WTC11 (cell line): ENCODE data around the gene PISD. TPM values are rescaled to one million over a fixed set of nuclear protein-coding genes. Genes with fewer than 3 reads are reported as not detected.

Experiments
- ATAC-seq: fragments of 200-7000 bp; cut with Tn5 transposase; 2 replicates; pipeline ENCODE4 v1.10.0; 2021; ENCODE audit warnings: mild to moderate bottlenecking, moderate library complexity
- CTCF ChIA-PET: fragments of 300-600 bp; sonication (Branson Sonifier 250); formaldehyde crosslinking; loops from one replicate; lab custom pipeline; 2021; ENCODE audit warnings: antibody characterized with exemption; lab: Charles Lee
- POLR2A ChIA-PET: fragments of 350-600 bp; sonication (Branson Sonifier 250); formaldehyde crosslinking; loops from one replicate; lab custom pipeline; 2021; ENCODE audit warnings: antibody characterized with exemption; lab: Charles Lee
- DNase-seq: peaks from one replicate; pipeline ENCODE4 v3.0.0; 2021; ENCODE audit warnings: low spot score
- H3K27ac Mint-ChIP-seq: 2 replicates; pipeline ENCODE4 v1.8.0; 2021; ENCODE audit warnings: mixed read lengths
- H3K27me3 Mint-ChIP-seq: 2 replicates; pipeline ENCODE4 v1.8.0; 2021; ENCODE audit warnings: low read depth, mild to moderate bottlenecking, moderate library complexity, mixed read lengths
- H3K36me3 Mint-ChIP-seq: 2 replicates; pipeline ENCODE4 v1.8.0; 2021; ENCODE audit warnings: mixed read lengths
- H3K4me1 Mint-ChIP-seq: 2 replicates; pipeline ENCODE4 v1.8.0; 2022; ENCODE audit warnings: mixed read lengths
- H3K4me3 Mint-ChIP-seq: 2 replicates; pipeline ENCODE4 v1.8.0; 2021; ENCODE audit warnings: mild to moderate bottlenecking, moderate library complexity, mixed read lengths
- H3K9me3 Mint-ChIP-seq: 2 replicates; pipeline ENCODE4 v1.8.0; 2021; ENCODE audit warnings: mixed read lengths
- CBFB ChIP-seq: sonication (generic); formaldehyde crosslinking; IDR thresholded peaks from 2 replicates; pipeline ENCODE4 v1.8.1; 2022; ENCODE audit warnings: mild to moderate bottlenecking, low read depth, missing genetic modification reagents
- CREM ChIP-seq: sonication (generic); formaldehyde crosslinking; IDR thresholded peaks from 2 replicates; pipeline ENCODE4 v1.8.1; 2022; ENCODE audit warnings: mild to moderate bottlenecking, missing genetic modification reagents, moderate library complexity
- MAX ChIP-seq: sonication (generic); formaldehyde crosslinking; IDR thresholded peaks from 2 replicates; pipeline ENCODE4 v1.8.0; 2022; ENCODE audit warnings: mild to moderate bottlenecking, missing genetic modification reagents
- MXD4 ChIP-seq: fragments of 250-450 bp; sonication (Bioruptor Pico); IDR thresholded peaks from 2 replicates; pipeline ENCODE4 v1.8.0; 2021; ENCODE audit warnings: mild to moderate bottlenecking, moderate library complexity, borderline replicate concordance
- PRRX2 ChIP-seq: fragments of 250-450 bp; sonication (Bioruptor Pico); IDR thresholded peaks from 2 replicates; pipeline ENCODE4 v1.8.0; 2021; ENCODE audit warnings: mild to moderate bottlenecking
- RORB ChIP-seq: fragments of 250-450 bp; sonication (Bioruptor Pico); IDR thresholded peaks from 2 replicates; pipeline ENCODE4 v1.9.0; 2021; ENCODE audit warnings: mild to moderate bottlenecking
- TEAD1 ChIP-seq: sonication (generic); formaldehyde crosslinking; IDR thresholded peaks from 2 replicates; pipeline ENCODE4 v1.8.0; 2022; ENCODE audit warnings: mild to moderate bottlenecking, missing genetic modification reagents
- TEAD4 ChIP-seq: sonication (generic); formaldehyde crosslinking; IDR thresholded peaks from 2 replicates; pipeline ENCODE4 v1.8.0; 2022; ENCODE audit warnings: mild to moderate bottlenecking, missing genetic modification reagents
- USF1 ChIP-seq: sonication (generic); formaldehyde crosslinking; IDR thresholded peaks from 2 replicates; pipeline ENCODE4 v1.8.0; 2022; ENCODE audit warnings: mild to moderate bottlenecking, missing genetic modification reagents
- ZBTB43 ChIP-seq: sonication (generic); formaldehyde crosslinking; IDR thresholded peaks from 2 replicates; pipeline ENCODE4 v1.8.1; 2023; ENCODE audit warnings: mild to moderate bottlenecking, missing genetic modification reagents
- ZMAT4 ChIP-seq: fragments of 250-450 bp; sonication (Bioruptor Pico); IDR thresholded peaks from 2 replicates; pipeline ENCODE4 v1.9.0; 2021; ENCODE audit warnings: mild to moderate bottlenecking
- ZNF232 ChIP-seq: sonication (generic); formaldehyde crosslinking; IDR thresholded peaks from 2 replicates; pipeline ENCODE4 v1.8.0; 2022; ENCODE audit warnings: mild to moderate bottlenecking, missing genetic modification reagents
- ZNF396 ChIP-seq: fragments of 250-450 bp; sonication (Bioruptor Pico); IDR thresholded peaks from 2 replicates; pipeline ENCODE4 v1.8.0; 2021; ENCODE audit warnings: mild to moderate bottlenecking, moderate library complexity, borderline replicate concordance
- total RNA-seq: library from RNA; stranded (reverse); gene quantifications from 3 replicates; pipeline ENCODE4 v1.2.3, GENCODE V29; 2021
- TF ChIP-seq, protein P1 (sequence below): sonication (generic); formaldehyde crosslinking; IDR thresholded peaks from 2 replicates; pipeline ENCODE4 v1.8.1; 2023; ENCODE audit warnings: mild to moderate bottlenecking, moderate library complexity, missing genetic modification reagents
- TF ChIP-seq, protein P2 (sequence below): sonication (generic); formaldehyde crosslinking; IDR thresholded peaks from 2 replicates; pipeline ENCODE4 v1.8.1; 2022; ENCODE audit warnings: low read depth, missing genetic modification reagents, borderline replicate concordance
- TF ChIP-seq, protein P3 (sequence below): fragments of 250-450 bp; sonication (Bioruptor Pico); IDR thresholded peaks from 2 replicates; pipeline ENCODE4 v1.9.0; 2021; ENCODE audit warnings: moderate library complexity, mild to moderate bottlenecking, inconsistent platforms, borderline replicate concordance
- TF ChIP-seq, protein P4 (sequence below): sonication (generic); formaldehyde crosslinking; IDR thresholded peaks from 2 replicates; pipeline ENCODE4 v1.8.0; 2022; ENCODE audit warnings: missing genetic modification reagents

The PISD gene
- total RNA-seq, 1 experiment from 2014 or later, result 55.7 TPM

GRCh38 chr22:31605851-31606585 lies 56.0 kb downstream of the PISD start:
- ChIA-PET POLR2A (interaction anchor here (0.5 to 1.0 kb wide), 2 partner anchors 7 to 54 kb away, joined by 3 read pairs; no protein-coding TSS in a partner anchor), CTCF (interaction anchor here (2.8 kb wide), 1 partner anchor 49 kb away, joined by 12 read pairs; no protein-coding TSS in a partner anchor)
- DNase-seq (no peak), ATAC-seq (no peak)
- Mint-ChIP-seq H3K27me3 (no peaks in the 10 kb centered on the region; the same call in 1 of the 2 replicates), H3K4me3 (no peak overlapping the region), H3K9me3 (no peaks in the 10 kb centered on the region), H3K4me1 (no peaks in the 10 kb centered on the region), H3K36me3 (no peaks in the 10 kb centered on the region), H3K27ac (no peak overlapping the region; the same call in 1 of the 2 replicates)
- TF ChIP-seq CREM (CRISPR knock-in tag), result no peak
- TF ChIP-seq USF1, result no peak
- TF ChIP-seq PRRX2, result no peak
- no peak for TF ChIP-seq TEAD4 (CRISPR knock-in tag)
- no peak for TF ChIP-seq MXD4 (CRISPR knock-in tag)
- no peak for TF ChIP-seq ZNF396 (CRISPR knock-in tag)
- TF ChIP-seq, protein P1, sequence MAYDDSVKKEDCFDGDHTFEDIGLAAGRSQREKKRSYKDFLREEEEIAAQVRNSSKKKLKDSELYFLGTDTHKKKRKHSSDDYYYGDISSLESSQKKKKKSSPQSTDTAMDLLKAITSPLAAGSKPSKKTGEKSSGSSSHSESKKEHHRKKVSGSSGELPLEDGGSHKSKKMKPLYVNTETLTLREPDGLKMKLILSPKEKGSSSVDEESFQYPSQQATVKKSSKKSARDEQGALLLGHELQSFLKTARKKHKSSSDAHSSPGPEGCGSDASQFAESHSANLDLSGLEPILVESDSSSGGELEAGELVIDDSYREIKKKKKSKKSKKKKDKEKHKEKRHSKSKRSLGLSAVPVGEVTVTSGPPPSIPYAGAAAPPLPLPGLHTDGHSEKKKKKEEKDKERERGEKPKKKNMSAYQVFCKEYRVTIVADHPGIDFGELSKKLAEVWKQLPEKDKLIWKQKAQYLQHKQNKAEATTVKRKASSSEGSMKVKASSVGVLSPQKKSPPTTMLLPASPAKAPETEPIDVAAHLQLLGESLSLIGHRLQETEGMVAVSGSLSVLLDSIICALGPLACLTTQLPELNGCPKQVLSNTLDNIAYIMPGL (CRISPR knock-in tag), result no peak
- TF ChIP-seq, protein P2, sequence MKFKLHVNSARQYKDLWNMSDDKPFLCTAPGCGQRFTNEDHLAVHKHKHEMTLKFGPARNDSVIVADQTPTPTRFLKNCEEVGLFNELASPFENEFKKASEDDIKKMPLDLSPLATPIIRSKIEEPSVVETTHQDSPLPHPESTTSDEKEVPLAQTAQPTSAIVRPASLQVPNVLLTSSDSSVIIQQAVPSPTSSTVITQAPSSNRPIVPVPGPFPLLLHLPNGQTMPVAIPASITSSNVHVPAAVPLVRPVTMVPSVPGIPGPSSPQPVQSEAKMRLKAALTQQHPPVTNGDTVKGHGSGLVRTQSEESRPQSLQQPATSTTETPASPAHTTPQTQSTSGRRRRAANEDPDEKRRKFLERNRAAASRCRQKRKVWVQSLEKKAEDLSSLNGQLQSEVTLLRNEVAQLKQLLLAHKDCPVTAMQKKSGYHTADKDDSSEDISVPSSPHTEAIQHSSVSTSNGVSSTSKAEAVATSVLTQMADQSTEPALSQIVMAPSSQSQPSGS (CRISPR knock-in tag), result no peak
- TF ChIP-seq ZMAT4 (CRISPR knock-in tag), result no peak
- no peak for TF ChIP-seq MAX
- TF ChIP-seq CBFB (CRISPR knock-in tag), result no peak
- TF ChIP-seq, protein P3, sequence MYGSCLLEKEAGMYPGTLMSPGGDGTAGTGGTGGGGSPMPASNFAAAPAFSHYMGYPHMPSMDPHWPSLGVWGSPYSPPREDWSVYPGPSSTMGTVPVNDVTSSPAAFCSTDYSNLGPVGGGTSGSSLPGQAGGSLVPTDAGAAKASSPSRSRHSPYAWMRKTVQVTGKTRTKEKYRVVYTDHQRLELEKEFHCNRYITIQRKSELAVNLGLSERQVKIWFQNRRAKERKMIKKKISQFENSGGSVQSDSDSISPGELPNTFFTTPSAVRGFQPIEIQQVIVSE (CRISPR knock-in tag), result no peak
- TF ChIP-seq ZNF232 (CRISPR knock-in tag), result no peak
- no peak for TF ChIP-seq ZBTB43 (CRISPR knock-in tag)
- no peak for TF ChIP-seq TEAD1 (CRISPR knock-in tag)
- TF ChIP-seq, protein P4, sequence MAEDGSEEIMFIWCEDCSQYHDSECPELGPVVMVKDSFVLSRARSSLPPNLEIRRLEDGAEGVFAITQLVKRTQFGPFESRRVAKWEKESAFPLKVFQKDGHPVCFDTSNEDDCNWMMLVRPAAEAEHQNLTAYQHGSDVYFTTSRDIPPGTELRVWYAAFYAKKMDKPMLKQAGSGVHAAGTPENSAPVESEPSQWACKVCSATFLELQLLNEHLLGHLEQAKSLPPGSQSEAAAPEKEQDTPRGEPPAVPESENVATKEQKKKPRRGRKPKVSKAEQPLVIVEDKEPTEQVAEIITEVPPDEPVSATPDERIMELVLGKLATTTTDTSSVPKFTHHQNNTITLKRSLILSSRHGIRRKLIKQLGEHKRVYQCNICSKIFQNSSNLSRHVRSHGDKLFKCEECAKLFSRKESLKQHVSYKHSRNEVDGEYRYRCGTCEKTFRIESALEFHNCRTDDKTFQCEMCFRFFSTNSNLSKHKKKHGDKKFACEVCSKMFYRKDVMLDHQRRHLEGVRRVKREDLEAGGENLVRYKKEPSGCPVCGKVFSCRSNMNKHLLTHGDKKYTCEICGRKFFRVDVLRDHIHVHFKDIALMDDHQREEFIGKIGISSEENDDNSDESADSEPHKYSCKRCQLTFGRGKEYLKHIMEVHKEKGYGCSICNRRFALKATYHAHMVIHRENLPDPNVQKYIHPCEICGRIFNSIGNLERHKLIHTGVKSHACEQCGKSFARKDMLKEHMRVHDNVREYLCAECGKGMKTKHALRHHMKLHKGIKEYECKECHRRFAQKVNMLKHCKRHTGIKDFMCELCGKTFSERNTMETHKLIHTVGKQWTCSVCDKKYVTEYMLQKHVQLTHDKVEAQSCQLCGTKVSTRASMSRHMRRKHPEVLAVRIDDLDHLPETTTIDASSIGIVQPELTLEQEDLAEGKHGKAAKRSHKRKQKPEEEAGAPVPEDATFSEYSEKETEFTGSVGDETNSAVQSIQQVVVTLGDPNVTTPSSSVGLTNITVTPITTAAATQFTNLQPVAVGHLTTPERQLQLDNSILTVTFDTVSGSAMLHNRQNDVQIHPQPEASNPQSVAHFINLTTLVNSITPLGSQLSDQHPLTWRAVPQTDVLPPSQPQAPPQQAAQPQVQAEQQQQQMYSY (CRISPR knock-in tag), result no peak
- TF ChIP-seq RORB (CRISPR knock-in tag), result no peak
